Natural killer cell (primary cell): Measurements from ENCODE around the gene MED12L. TPM values are rescaled to one million over a fixed set of nuclear protein-coding genes. Genes with fewer than 3 reads are reported as not detected.

Experiments
- ATAC-seq, 3 donors: fragments of 150-1000 bp in 2 of 3; fragments of 200-7000 bp in 1 of 3; cut with Tn5 transposase; 1 replicate in 1 of 3; 2 replicates in 2 of 3; pipeline ENCODE4 v1.10.0; 2021; ENCODE audit warnings: mild to moderate bottlenecking in 2 of 3, moderate library complexity in 2 of 3
- DNase-seq, 2 donors: peaks; one replicate each; pipeline versions ENCODE4 v3.0.0 to v3.0.0-alpha.2; 2013 to 2021; ENCODE audit warnings: mixed read lengths in 1 of 2
- H3K27ac ChIP-seq: one replicate; pipeline ENCODE4 v1.5.1; 2013; ENCODE audit warnings: mild to moderate bottlenecking, low read length
- H3K27me3 ChIP-seq: one replicate; pipeline ENCODE4 v1.6.1; 2013; ENCODE audit warnings: low read length; ENCODE audit not compliant: control insufficient read depth, insufficient read depth
- H3K36me3 ChIP-seq: one replicate; pipeline ENCODE4 v1.6.1; 2013; ENCODE audit warnings: low read length; ENCODE audit not compliant: control insufficient read depth, insufficient read depth
- H3K4me1 ChIP-seq: one replicate; pipeline ENCODE4 v1.6.1; 2013; ENCODE audit warnings: low read length; ENCODE audit not compliant: control insufficient read depth, insufficient read depth
- H3K4me3 ChIP-seq: one replicate; pipeline ENCODE4 v1.5.1; 2013; ENCODE audit warnings: low read length
- H3K9me3 ChIP-seq: one replicate; pipeline ENCODE4 v1.6.1; 2013; ENCODE audit warnings: low read length; ENCODE audit not compliant: control insufficient read depth, insufficient read depth
- H3K27ac Mint-ChIP-seq, 2 donors: one replicate each; pipeline ENCODE4 v1.8.0; 2022; ENCODE audit warnings: mild to moderate bottlenecking in 2 of 2, mixed read lengths in 2 of 2, moderate library complexity in 1 of 2
- H3K27me3 Mint-ChIP-seq, 2 donors: one replicate each; pipeline ENCODE4 v1.8.0; 2022; ENCODE audit warnings: low read depth in 2 of 2, mixed read lengths in 2 of 2
- H3K36me3 Mint-ChIP-seq: one replicate; pipeline ENCODE4 v1.8.0; 2022; ENCODE audit warnings: mixed read lengths
- H3K4me1 Mint-ChIP-seq, 2 donors: one replicate each; pipeline ENCODE4 v1.8.0; 2022; ENCODE audit warnings: mixed read lengths in 2 of 2
- H3K4me3 Mint-ChIP-seq: one replicate; pipeline ENCODE4 v1.8.0; 2022; ENCODE audit warnings: mild to moderate bottlenecking, moderate library complexity, mixed read lengths
- H3K9me3 Mint-ChIP-seq, 2 donors: one replicate each; pipeline ENCODE4 v1.8.0; 2022; ENCODE audit warnings: mixed read lengths in 2 of 2
- WGBS: methylation state at CpG from one replicate; pipeline ENCODE4 v1.1.7; 2013; ENCODE audit warnings: missing lambda C conversion rate; ENCODE audit not compliant: insufficient coverage; 5-methylcytosine and 5-hydroxymethylcytosine counted together
- intact Hi-C: fragments of 100-400 bp; cut with micrococcal nuclease; formaldehyde crosslinking; loops from one replicate; pipeline ENCODE4 v1.14.2; 2022
- total RNA-seq, 4 donors: library from RNA; stranded (reverse); fragments of 120-200 nt in 1 of 4; gene quantifications; one replicate each; pipeline versions ENCODE4 v1.2.3 to v1.2.4, GENCODE V29; 2013 to 2022
- TF ChIP-seq, protein P1 (sequence below): fragments of 200-600 bp; IDR thresholded peaks from one replicate; pipeline ENCODE4 v1.8.0; 2022; ENCODE audit warnings: antibody characterized with exemption

MED12L gene
- total RNA-seq, 3 donors from 2014 or later (not counting 1 experiment from before 2014, with no cell fraction given): 3.0 to 6.5 (median 3.0) TPM

DNA sequence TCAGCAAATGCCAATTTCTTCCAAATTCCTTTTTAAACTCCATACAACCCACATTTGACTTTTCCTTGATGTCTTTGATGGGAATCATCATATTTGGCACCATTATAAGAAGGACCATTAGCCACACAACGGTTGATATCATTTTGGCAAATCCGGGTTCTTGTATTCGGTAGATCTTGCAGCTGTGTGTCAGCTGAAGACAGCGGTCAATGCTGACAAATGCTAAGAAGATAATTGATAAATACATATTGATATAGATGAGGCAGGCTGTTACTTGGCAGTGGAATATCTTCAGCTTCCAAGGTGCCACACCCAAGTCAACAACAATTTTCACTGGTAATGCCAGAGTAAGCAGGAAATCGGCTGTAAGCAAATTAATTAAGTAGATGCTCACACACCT is 113.4 kb downstream of the MED12L start:
- TF ChIP-seq, protein P1, sequence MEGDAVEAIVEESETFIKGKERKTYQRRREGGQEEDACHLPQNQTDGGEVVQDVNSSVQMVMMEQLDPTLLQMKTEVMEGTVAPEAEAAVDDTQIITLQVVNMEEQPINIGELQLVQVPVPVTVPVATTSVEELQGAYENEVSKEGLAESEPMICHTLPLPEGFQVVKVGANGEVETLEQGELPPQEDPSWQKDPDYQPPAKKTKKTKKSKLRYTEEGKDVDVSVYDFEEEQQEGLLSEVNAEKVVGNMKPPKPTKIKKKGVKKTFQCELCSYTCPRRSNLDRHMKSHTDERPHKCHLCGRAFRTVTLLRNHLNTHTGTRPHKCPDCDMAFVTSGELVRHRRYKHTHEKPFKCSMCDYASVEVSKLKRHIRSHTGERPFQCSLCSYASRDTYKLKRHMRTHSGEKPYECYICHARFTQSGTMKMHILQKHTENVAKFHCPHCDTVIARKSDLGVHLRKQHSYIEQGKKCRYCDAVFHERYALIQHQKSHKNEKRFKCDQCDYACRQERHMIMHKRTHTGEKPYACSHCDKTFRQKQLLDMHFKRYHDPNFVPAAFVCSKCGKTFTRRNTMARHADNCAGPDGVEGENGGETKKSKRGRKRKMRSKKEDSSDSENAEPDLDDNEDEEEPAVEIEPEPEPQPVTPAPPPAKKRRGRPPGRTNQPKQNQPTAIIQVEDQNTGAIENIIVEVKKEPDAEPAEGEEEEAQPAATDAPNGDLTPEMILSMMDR: no peak
- Mint-ChIP-seq H3K27ac (peak overlapping the region in 1 of 2 donors; percentile 78), H3K36me3 (no peaks in the 10 kb centered on the region), H3K27me3 (no peaks in the 10 kb centered on the region), H3K4me1 (peaks cover 33 to 40% of the 10 kb centered on the region in 2 donors), H3K9me3 (no peaks in the 10 kb centered on the region), H3K4me3 (peak overlapping the region; percentile 77)
- no peaks in the 10 kb centered on the region for H3K27me3 ChIP-seq
- WGBS: over 99% methylated on average over 5 of the region's 5 CpGs
- no peak overlapping the region for H3K4me3 ChIP-seq
- DNase-seq (no peak), ATAC-seq (no peak)
- H3K36me3 ChIP-seq: peaks cover 3% of the 10 kb centered on the region
- peaks cover 10% of the 10 kb centered on the region for H3K4me1 ChIP-seq
- intact Hi-C loops: no loop called here
- H3K9me3 ChIP-seq: no peaks in the 10 kb centered on the region
- H3K27ac ChIP-seq: no peak overlapping the region

DNA sequence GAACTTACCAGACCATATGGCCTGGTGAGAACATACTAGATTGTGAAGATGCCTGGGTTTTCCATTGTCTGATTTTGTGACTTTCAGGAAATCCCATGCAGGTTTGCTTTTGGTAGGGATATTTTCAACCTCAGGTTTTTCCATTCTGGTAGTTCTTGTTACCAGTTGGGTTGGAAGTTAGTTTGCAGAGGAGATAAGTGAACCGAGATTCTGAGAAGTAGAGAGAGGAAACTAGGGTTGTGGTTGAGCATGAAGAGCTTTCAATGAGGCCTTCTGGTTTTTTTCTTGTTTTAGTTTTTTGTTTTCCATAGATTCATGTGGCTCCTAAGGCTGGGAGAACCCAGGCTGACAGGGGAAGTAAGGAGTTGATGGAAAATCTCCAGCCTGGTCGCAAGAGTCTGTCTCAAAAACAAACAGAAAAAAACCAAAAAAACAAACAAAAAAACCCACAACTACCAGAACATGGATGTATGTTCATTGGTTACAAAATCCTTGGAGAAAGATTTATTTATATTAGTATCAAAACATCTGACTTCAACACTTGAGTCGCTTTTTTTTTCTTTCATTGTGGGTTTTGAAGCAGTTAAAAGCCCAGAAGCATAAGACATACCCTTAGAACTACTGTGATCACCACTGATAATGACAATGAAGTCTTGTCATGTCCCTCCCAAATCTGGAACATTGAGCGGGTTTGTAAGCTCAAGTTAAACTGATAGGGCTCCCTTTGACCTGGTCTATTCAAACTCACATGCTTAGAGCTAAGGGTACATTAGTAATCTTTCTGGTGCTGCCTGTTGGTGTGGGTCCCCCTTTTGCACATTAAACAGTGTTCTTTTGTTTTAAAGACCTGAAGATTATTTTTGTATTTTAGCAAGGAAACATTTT is 114.3 kb downstream of the MED12L start:
- Mint-ChIP-seq H3K4me3 (peak overlapping the region; percentile 77), H3K9me3 (no peaks in the 10 kb centered on the region), H3K27ac (peak overlapping the region; percentile 78 to 87), H3K4me1 (peaks cover 42 to 49% of the 10 kb centered on the region in 2 donors), H3K36me3 (no peaks in the 10 kb centered on the region), H3K27me3 (no peaks in the 10 kb centered on the region)
- Histone ChIP-seq H3K27ac (peak overlapping the region; percentile 44), H3K9me3 (no peaks in the 10 kb centered on the region), H3K36me3 (peaks cover 3% of the 10 kb centered on the region), H3K27me3 (no peaks in the 10 kb centered on the region), H3K4me3 (no peak overlapping the region), H3K4me1 (peaks cover 10% of the 10 kb centered on the region)
- ATAC-seq (no peak), DNase-seq (peak in 1 of 2 donors; percentile 38)
- 34% methylated on average over 3 of the region's 4 CpGs for WGBS
- intact Hi-C loops: no loop called here
- TF ChIP-seq, protein P1: no peak

GRCh38 chr3:151200586-151200985 is 115.1 kb downstream of the MED12L start:
- peak overlapping the region; percentile 42 for H3K4me3 Mint-ChIP-seq

More at GRCh38 chr3:151200586-151200985, 115.1 kb downstream of the MED12L start:
- Histone ChIP-seq H3K4me1 (peaks cover 13% of the 10 kb centered on the region), H3K9me3 (no peaks in the 10 kb centered on the region), H3K36me3 (peaks cover 3% of the 10 kb centered on the region), H3K27me3 (no peaks in the 10 kb centered on the region), H3K27ac (peak overlapping the region; percentile 43), H3K4me3 (peak overlapping the region; percentile 33)
- Mint-ChIP-seq H3K27me3 (no peaks in the 10 kb centered on the region), H3K36me3 (no peaks in the 10 kb centered on the region), H3K27ac (peak overlapping the region; percentile 78 to 87), H3K9me3 (no peaks in the 10 kb centered on the region), H3K4me1 (peaks cover 42 to 49% of the 10 kb centered on the region in 2 donors)
- intact Hi-C loops: no loop called here
- peak in 1 of 2 donors; percentile 40 for DNase-seq
- ATAC-seq: no peak
- TF ChIP-seq, protein P1: no peak
- WGBS: 82% methylated on average over 2 of the region's 2 CpGs
